ENCODE data around the gene KCMF1. TPM values are rescaled to one million over a fixed set of nuclear protein-coding genes. Genes with fewer than 3 reads are reported as not detected.

The KCMF1 gene
- total and polyA plus RNA-seq, 4 donors: 10.5 to 45.4 (median 23.1) TPM

DNA sequence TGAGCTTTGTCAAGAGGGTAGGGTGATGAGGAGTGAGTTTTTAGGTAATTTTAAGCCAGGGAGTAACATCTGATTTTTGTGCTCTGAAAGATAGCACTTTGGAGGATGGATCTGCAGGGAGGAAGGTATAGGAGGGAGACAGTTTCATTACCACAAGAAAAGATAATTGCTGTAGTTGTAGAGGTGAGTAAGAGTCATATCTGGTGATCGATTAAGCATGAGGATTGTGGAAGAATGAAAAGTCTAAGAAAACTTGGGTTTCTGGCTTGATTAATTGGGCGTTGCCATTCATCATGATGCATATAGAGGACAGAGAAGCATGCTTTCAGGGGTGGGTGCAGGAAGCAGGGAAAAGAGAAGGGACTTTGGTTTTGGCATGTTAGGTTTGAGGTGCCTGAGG lies 18.5 kb downstream of the KCMF1 start:
- Histone ChIP-seq H3K9me3 (ENCODE audit: control insufficient read depth in 4 of 4, low read length in 3 of 4) (no peaks in the 10 kb centered on the region), H3K27me3 (ENCODE audit: control insufficient read depth in 4 of 4, insufficient read depth in 4 of 4, low read length in 3 of 4) (no peaks in the 10 kb centered on the region), H3K9ac (ENCODE audit: low read depth in 1 of 2, low read length in 2 of 2) (no peak overlapping the region), H3K27ac (ENCODE audit: low read depth in 1 of 2, low read length in 2 of 2) (no peak overlapping the region), H3K4me1 (ENCODE audit: control insufficient read depth in 4 of 4, insufficient read depth in 4 of 4, low read length in 3 of 4) (peaks cover 7 to 27% (median 14%) of the 10 kb centered on the region in 4 donors), H3K4me3 (ENCODE audit: low read depth in 1 of 3, low read length in 3 of 3) (no peak overlapping the region), H3K36me3 (ENCODE audit: control insufficient read depth in 4 of 4, insufficient read depth in 3 of 4, low read depth in 1 of 4, low read length in 3 of 4) (peaks cover 0 to 2% (median 0%) of the 10 kb centered on the region in 4 donors)
- 97% methylated on average over 2 of the region's 2 CpGs for WGBS
- TF ChIP-seq, protein P1, sequence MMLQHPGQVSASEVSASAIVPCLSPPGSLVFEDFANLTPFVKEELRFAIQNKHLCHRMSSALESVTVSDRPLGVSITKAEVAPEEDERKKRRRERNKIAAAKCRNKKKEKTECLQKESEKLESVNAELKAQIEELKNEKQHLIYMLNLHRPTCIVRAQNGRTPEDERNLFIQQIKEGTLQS (IDR thresholded peaks at IDR 0.05): no peak
- TF ChIP-seq, protein P2, sequence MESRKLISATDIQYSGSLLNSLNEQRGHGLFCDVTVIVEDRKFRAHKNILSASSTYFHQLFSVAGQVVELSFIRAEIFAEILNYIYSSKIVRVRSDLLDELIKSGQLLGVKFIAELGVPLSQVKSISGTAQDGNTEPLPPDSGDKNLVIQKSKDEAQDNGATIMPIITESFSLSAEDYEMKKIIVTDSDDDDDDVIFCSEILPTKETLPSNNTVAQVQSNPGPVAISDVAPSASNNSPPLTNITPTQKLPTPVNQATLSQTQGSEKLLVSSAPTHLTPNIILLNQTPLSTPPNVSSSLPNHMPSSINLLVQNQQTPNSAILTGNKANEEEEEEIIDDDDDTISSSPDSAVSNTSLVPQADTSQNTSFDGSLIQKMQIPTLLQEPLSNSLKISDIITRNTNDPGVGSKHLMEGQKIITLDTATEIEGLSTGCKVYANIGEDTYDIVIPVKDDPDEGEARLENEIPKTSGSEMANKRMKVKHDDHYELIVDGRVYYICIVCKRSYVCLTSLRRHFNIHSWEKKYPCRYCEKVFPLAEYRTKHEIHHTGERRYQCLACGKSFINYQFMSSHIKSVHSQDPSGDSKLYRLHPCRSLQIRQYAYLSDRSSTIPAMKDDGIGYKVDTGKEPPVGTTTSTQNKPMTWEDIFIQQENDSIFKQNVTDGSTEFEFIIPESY (IDR thresholded peaks at IDR 0.05): no peak
- TF ChIP-seq, protein P3, sequence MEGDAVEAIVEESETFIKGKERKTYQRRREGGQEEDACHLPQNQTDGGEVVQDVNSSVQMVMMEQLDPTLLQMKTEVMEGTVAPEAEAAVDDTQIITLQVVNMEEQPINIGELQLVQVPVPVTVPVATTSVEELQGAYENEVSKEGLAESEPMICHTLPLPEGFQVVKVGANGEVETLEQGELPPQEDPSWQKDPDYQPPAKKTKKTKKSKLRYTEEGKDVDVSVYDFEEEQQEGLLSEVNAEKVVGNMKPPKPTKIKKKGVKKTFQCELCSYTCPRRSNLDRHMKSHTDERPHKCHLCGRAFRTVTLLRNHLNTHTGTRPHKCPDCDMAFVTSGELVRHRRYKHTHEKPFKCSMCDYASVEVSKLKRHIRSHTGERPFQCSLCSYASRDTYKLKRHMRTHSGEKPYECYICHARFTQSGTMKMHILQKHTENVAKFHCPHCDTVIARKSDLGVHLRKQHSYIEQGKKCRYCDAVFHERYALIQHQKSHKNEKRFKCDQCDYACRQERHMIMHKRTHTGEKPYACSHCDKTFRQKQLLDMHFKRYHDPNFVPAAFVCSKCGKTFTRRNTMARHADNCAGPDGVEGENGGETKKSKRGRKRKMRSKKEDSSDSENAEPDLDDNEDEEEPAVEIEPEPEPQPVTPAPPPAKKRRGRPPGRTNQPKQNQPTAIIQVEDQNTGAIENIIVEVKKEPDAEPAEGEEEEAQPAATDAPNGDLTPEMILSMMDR (IDR thresholded peaks at IDR 0.05; ENCODE audit: low read depth, low read length, missing input control): no peak
- TF ChIP-seq EGR1 (IDR thresholded peaks at IDR 0.05; ENCODE audit: low read depth in 2 of 2) (no peak), YY1 (IDR thresholded peaks at IDR 0.05) (no peak), FOXA1 (IDR thresholded peaks at IDR 0.05) (no peak), GABPA (IDR thresholded peaks at IDR 0.05 in 1 of 2, conservative IDR thresholded peaks at IDR 0.05 in 1 of 2) (no peak), HNF4A (conservative IDR thresholded peaks at IDR 0.05) (no peak), SP1 (IDR thresholded peaks at IDR 0.05) (no peak), NR2F2 (IDR thresholded peaks at IDR 0.05) (no peak), RAD21 (IDR thresholded peaks at IDR 0.05) (no peak), TAF1 (conservative IDR thresholded peaks at IDR 0.05) (no peak), RXRA (IDR thresholded peaks at IDR 0.05) (no peak), FOXA2 (IDR thresholded peaks at IDR 0.05) (no peak), HNF4G (IDR thresholded peaks at IDR 0.05) (no peak), JUND (IDR thresholded peaks at IDR 0.05) (no peak)
- TF ChIP-seq, protein P4, sequence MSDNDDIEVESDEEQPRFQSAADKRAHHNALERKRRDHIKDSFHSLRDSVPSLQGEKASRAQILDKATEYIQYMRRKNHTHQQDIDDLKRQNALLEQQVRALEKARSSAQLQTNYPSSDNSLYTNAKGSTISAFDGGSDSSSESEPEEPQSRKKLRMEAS (IDR thresholded peaks at IDR 0.05): no peak
- TF ChIP-seq, protein P5, sequence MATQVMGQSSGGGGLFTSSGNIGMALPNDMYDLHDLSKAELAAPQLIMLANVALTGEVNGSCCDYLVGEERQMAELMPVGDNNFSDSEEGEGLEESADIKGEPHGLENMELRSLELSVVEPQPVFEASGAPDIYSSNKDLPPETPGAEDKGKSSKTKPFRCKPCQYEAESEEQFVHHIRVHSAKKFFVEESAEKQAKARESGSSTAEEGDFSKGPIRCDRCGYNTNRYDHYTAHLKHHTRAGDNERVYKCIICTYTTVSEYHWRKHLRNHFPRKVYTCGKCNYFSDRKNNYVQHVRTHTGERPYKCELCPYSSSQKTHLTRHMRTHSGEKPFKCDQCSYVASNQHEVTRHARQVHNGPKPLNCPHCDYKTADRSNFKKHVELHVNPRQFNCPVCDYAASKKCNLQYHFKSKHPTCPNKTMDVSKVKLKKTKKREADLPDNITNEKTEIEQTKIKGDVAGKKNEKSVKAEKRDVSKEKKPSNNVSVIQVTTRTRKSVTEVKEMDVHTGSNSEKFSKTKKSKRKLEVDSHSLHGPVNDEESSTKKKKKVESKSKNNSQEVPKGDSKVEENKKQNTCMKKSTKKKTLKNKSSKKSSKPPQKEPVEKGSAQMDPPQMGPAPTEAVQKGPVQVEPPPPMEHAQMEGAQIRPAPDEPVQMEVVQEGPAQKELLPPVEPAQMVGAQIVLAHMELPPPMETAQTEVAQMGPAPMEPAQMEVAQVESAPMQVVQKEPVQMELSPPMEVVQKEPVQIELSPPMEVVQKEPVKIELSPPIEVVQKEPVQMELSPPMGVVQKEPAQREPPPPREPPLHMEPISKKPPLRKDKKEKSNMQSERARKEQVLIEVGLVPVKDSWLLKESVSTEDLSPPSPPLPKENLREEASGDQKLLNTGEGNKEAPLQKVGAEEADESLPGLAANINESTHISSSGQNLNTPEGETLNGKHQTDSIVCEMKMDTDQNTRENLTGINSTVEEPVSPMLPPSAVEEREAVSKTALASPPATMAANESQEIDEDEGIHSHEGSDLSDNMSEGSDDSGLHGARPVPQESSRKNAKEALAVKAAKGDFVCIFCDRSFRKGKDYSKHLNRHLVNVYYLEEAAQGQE (IDR thresholded peaks at IDR 0.05): no peak
- DNase-seq (ENCODE audit: low spot score): no peak
